Lower leg skin (tissue), 4 donors: ENCODE data around the gene TMEM135. TPM values are rescaled to one million over a fixed set of nuclear protein-coding genes. Genes with fewer than 3 reads are reported as not detected.

Experiments used
- DNase-seq, 2 donors: peaks; one replicate each; pipeline ENCODE4 v3.0.0-alpha.2; 2019; ENCODE audit warnings: low spot score in 2 of 2
- H3K4me3 ChIP-seq: fragments of 200-600 bp; sonication (generic); 2 replicates; pipeline ENCODE4 v1.5.1; 2017; ENCODE audit warnings: mild to moderate bottlenecking, low read depth; ENCODE audit not compliant: poor library complexity, severe bottlenecking
- CTCF ChIP-seq, 3 donors: fragments of 450-650 bp; IDR thresholded peaks; one replicate each; pipeline ENCODE4 v1.5.1; 2016; ENCODE audit warnings: antibody characterized with exemption in 3 of 3, mild to moderate bottlenecking in 3 of 3, moderate library complexity in 2 of 3
- POLR2A ChIP-seq, 2 donors: fragments of 450-650 bp; IDR thresholded peaks; one replicate each; pipeline ENCODE4 v1.6.1; 2016 to 2017; ENCODE audit warnings: antibody characterized with exemption in 2 of 2, mild to moderate bottlenecking in 1 of 2, moderate library complexity in 1 of 2
- WGBS, 2 donors: methylation state at CpG; one replicate each; pipeline ENCODE4 v1.1.5; 2018; 5-methylcytosine and 5-hydroxymethylcytosine counted together
- intact Hi-C: fragments of 100-400 bp; cut with DNase I; formaldehyde crosslinking; loops from one replicate; pipeline ENCODE4 v1.15.0; 2023; ENCODE audit warnings: low total_unique reads
- total RNA-seq, 4 donors: library from RNA; depleted of rRNA; stranded (reverse); fragments of >200 nt; gene quantifications; one replicate each; pipeline ENCODE4 v1.1.0, GENCODE V29; 2016

TMEM135 gene
- total RNA-seq, 4 donors from 2014 or later: 6.2 to 14.2 (median 10.3) TPM

GRCh38 chr11:87076260-87076783 lies 38.6 kb downstream of the TMEM135 start:
- 60 to 70% methylated on average over 3 of the region's 3 CpGs for WGBS, 2 donors

GRCh38 chr11:87076874-87077429 lies 39.2 kb downstream of the TMEM135 start:
- WGBS, 2 donors: 89 to 93% methylated on average over 3 of the region's 3 CpGs
- TF ChIP-seq CTCF (IDR thresholded peaks at IDR 0.05) (peak in 1 of 3 donors; percentile 60), POLR2A (IDR thresholded peaks at IDR 0.05) (no peak)
- no peak for DNase-seq
- H3K4me3 ChIP-seq: no peak overlapping the region
- intact Hi-C loops: no loop called here

More at GRCh38 chr11:87076260-87076783, 38.6 kb downstream of the TMEM135 start:
- DNase-seq: no peak
- no peak overlapping the region for H3K4me3 ChIP-seq
- TF ChIP-seq CTCF (IDR thresholded peaks at IDR 0.05) (no peak), POLR2A (IDR thresholded peaks at IDR 0.05) (no peak)
- intact Hi-C loops: no loop called here

- intact Hi-C loops: no loop called here
- 73 to 78% methylated on average over 3 of the region's 3 CpGs for WGBS, 2 donors
- DNase-seq: no peak
- H3K4me3 ChIP-seq: no peak overlapping the region
- TF ChIP-seq POLR2A (IDR thresholded peaks at IDR 0.05) (no peak), CTCF (IDR thresholded peaks at IDR 0.05) (no peak)
Measured at GRCh38 chr11:87081358-87081757, 43.6 kb downstream of the TMEM135 start.

- TF ChIP-seq POLR2A (IDR thresholded peaks at IDR 0.05) (no peak), CTCF (IDR thresholded peaks at IDR 0.05) (no peak)
- H3K4me3 ChIP-seq: no peak overlapping the region
- DNase-seq: no peak
- intact Hi-C loops: no loop called here
- 59 to 63% methylated on average over 3 of the region's 3 CpGs for WGBS, 2 donors
Measured at GRCh38 chr11:87082590-87082989, 44.9 kb downstream of the TMEM135 start.

- DNase-seq: no peak
- TF ChIP-seq POLR2A (IDR thresholded peaks at IDR 0.05): no peak
- TF ChIP-seq CTCF (IDR thresholded peaks at IDR 0.05): no peak
- intact Hi-C loops: no loop called here
- no peak overlapping the region for H3K4me3 ChIP-seq
- 76 to 87% methylated on average over 2 of the region's 2 CpGs for WGBS, 2 donors
Measured at GRCh38 chr11:87083029-87083428, 45.3 kb downstream of the TMEM135 start.

- no peak for TF ChIP-seq POLR2A (IDR thresholded peaks at IDR 0.05)
- no peak for TF ChIP-seq CTCF (IDR thresholded peaks at IDR 0.05)
- 98% methylated on average over 2 of the region's 2 CpGs for WGBS, 2 donors
- H3K4me3 ChIP-seq: no peak overlapping the region
- no peak for DNase-seq
- intact Hi-C loops: no loop called here
Measured at GRCh38 chr11:87092159-87092558, 54.4 kb downstream of the TMEM135 start.
